HepG2 (cell line): ENCODE data around the gene MBIP. TPM values are rescaled to one million over a fixed set of nuclear protein-coding genes. Genes with fewer than 3 reads are reported as not detected.

Source experiments
- BORCS8-MEF2B ChIP-seq: sonication (generic); formaldehyde crosslinking; IDR thresholded peaks from 2 replicates; pipeline ENCODE4 v1.8.0; 2022; ENCODE audit warnings: mild to moderate bottlenecking, missing genetic modification reagents
- CENPT ChIP-seq: sonication (generic); formaldehyde crosslinking; IDR thresholded peaks from 2 replicates; pipeline ENCODE4 v1.8.0; 2022; ENCODE audit warnings: low read depth, mild to moderate bottlenecking, moderate library complexity, missing genetic modification reagents
- HNRNPK ChIP-seq: fragments of 200-400 bp; formaldehyde crosslinking; IDR thresholded peaks from 2 replicates; pipeline ENCODE4 v1.6.1; 2018; ENCODE audit warnings: low read length, low read depth, moderate library complexity, mild to moderate bottlenecking; ENCODE audit not compliant: poor library complexity, severe bottlenecking
- JUNB ChIP-seq: sonication (generic); formaldehyde crosslinking; IDR thresholded peaks from 2 replicates; pipeline ENCODE4 v1.8.0; 2022; ENCODE audit warnings: missing genetic modification reagents, mild to moderate bottlenecking, borderline replicate concordance
- KMT2A ChIP-seq: sonication (generic); formaldehyde crosslinking; IDR thresholded peaks from 2 replicates; pipeline ENCODE4 v1.4.0; 2020; ENCODE audit warnings: missing genetic modification reagents
- MEIS1 ChIP-seq: sonication (generic); formaldehyde crosslinking; IDR thresholded peaks from 2 replicates; pipeline ENCODE4 v1.9.0; 2021; ENCODE audit warnings: mild to moderate bottlenecking, missing genetic modification reagents, moderate library complexity, borderline replicate concordance
- MLLT10 ChIP-seq: sonication (generic); formaldehyde crosslinking; IDR thresholded peaks from 2 replicates; pipeline ENCODE4 v1.4.0; 2020; ENCODE audit warnings: missing genetic modification reagents
- MYC ChIP-seq: sonication (generic); formaldehyde crosslinking; IDR thresholded peaks from 2 replicates; pipeline ENCODE4 v1.9.0; 2021; ENCODE audit warnings: missing genetic modification reagents, borderline replicate concordance
- NR2C2 ChIP-seq: sonication (generic); formaldehyde crosslinking; IDR thresholded peaks from 2 replicates; pipeline ENCODE4 v1.4.0; 2020; ENCODE audit warnings: missing genetic modification reagents, mild to moderate bottlenecking, moderate library complexity, borderline replicate concordance
- PHF20 ChIP-seq: sonication (generic); formaldehyde crosslinking; IDR thresholded peaks from 2 replicates; pipeline ENCODE4 v1.5.0; 2020; ENCODE audit warnings: mild to moderate bottlenecking, missing genetic modification reagents
- REST ChIP-seq, 2 experiments: IDR thresholded peaks; 2 replicates each; pipeline ENCODE4 v1.6.1; 2011 to 2012; ENCODE audit warnings: low read length in 2 of 2, borderline replicate concordance in 1 of 2, low read depth in 1 of 2, mild to moderate bottlenecking in 1 of 2, moderate library complexity in 1 of 2
- TRIM22 ChIP-seq: fragments of 450-650 bp; IDR thresholded peaks from 2 replicates; pipeline ENCODE4 v1.6.1; 2017
- ZFP36L2 ChIP-seq: sonication (generic); formaldehyde crosslinking; IDR thresholded peaks from 2 replicates; pipeline ENCODE4 v1.4.0; 2020; ENCODE audit warnings: missing genetic modification reagents
- ZKSCAN8 ChIP-seq: IDR thresholded peaks from 2 replicates; pipeline ENCODE4 v1.6.1; 2016; ENCODE audit warnings: borderline replicate concordance, missing genetic modification reagents, missing compliant biosample characterization
- ZNF260 ChIP-seq: sonication (generic); formaldehyde crosslinking; IDR thresholded peaks from 2 replicates; pipeline ENCODE4 v1.4.0; 2020; ENCODE audit warnings: missing genetic modification reagents, low read depth, mild to moderate bottlenecking, borderline replicate concordance
- ZNF335 ChIP-seq: sonication (generic); formaldehyde crosslinking; IDR thresholded peaks from 2 replicates; pipeline ENCODE4 v1.4.0; 2020; ENCODE audit warnings: missing genetic modification reagents
- ZNF513 ChIP-seq: sonication (generic); formaldehyde crosslinking; conservative IDR thresholded peaks from 2 replicates; pipeline ENCODE4 v1.5.0; 2020; ENCODE audit warnings: missing genetic modification reagents
- ZNF75D ChIP-seq: sonication (generic); formaldehyde crosslinking; IDR thresholded peaks from 2 replicates; pipeline ENCODE4 v1.8.1; 2023; ENCODE audit warnings: missing genetic modification reagents, mild to moderate bottlenecking, borderline replicate concordance
- ZNF800 ChIP-seq: sonication (generic); formaldehyde crosslinking; IDR thresholded peaks from 2 replicates; pipeline ENCODE4 v1.4.0; 2020; ENCODE audit warnings: missing genetic modification reagents
- ZNF816 ChIP-seq: sonication (generic); formaldehyde crosslinking; IDR thresholded peaks from 2 replicates; pipeline ENCODE4 v1.8.0; 2022; ENCODE audit warnings: missing genetic modification reagents, mild to moderate bottlenecking, borderline replicate concordance
- ZSCAN30 ChIP-seq: sonication (generic); formaldehyde crosslinking; IDR thresholded peaks from 2 replicates; pipeline ENCODE4 v1.5.0; 2020; ENCODE audit warnings: mild to moderate bottlenecking, missing genetic modification reagents
- polyA plus RNA-seq, 8 experiments: library from polyadenylated mRNA; depleted of rRNA in 3 of 8; stranded (reverse) in 7 of 8; unstranded in 1 of 8; fragments of >200 nt; fragmentation: Illumina TruSeq in 4 of 8; extraction: Trizol in 4 of 8; gene quantifications; 2 replicates each; pipeline versions ENCODE4 v1.2.1 to v1.2.3, GENCODE V29; 2011 to 2016; ENCODE audit warnings: low read depth in 4 of 8, missing spikeins in 1 of 8, mixed read lengths in 1 of 8; ENCODE audit not compliant: insufficient read depth in 1 of 8
- total RNA-seq, 5 experiments: library from RNA; depleted of rRNA; stranded (reverse); fragments of >200 nt; fragmentation: Illumina TruSeq; extraction: Trizol; gene quantifications; 2 replicates each; pipeline ENCODE4 v1.2.3, GENCODE V29; 2016; ENCODE audit warnings: low read depth in 1 of 5

The MBIP gene
- total and polyA plus RNA-seq, 2 of the 13 experiments (the other 11 are each of a cell fraction or from before 2014, with no cell fraction given): 48.1 to 48.6 TPM

- peak in 1 of 2 experiments; percentile 27; a peak in 1 of 4 replicates for TF ChIP-seq REST (IDR thresholded peaks at IDR 0.05; ENCODE audit: borderline replicate concordance in 1 of 2, low read depth in 1 of 2, low read length in 2 of 2)
- TF ChIP-seq ZNF75D (CRISPR knock-in tag): no peak
- TF ChIP-seq ZKSCAN8 (CRISPR knock-in tag): peak; percentile 53; the same call in 1 of the 2 replicates
- TF ChIP-seq TRIM22: no peak
- TF ChIP-seq NR2C2 (CRISPR knock-in tag): peak; percentile 66; the same call in 1 of the 2 replicates
- no peak; the same call in 1 of the 2 replicates for TF ChIP-seq CENPT (CRISPR knock-in tag)
- TF ChIP-seq MEIS1 (CRISPR knock-in tag): peak; percentile 94; the same call in 1 of the 2 replicates
- TF ChIP-seq ZSCAN30: 0 out of 2 replicates have a peak, but pooled peaks have one; percentile 34
- TF ChIP-seq ZNF335 (CRISPR knock-in tag): peak; percentile 64; the same call in 1 of the 2 replicates
- peak; percentile 99 for TF ChIP-seq KMT2A
- peak; percentile 98 for TF ChIP-seq BORCS8-MEF2B (CRISPR knock-in tag)
- peak; percentile 92 for TF ChIP-seq PHF20 (CRISPR knock-in tag)
- no peak for TF ChIP-seq ZNF513 (CRISPR knock-in tag)
- peak; percentile 84 for TF ChIP-seq ZNF800 (CRISPR knock-in tag)
- no peak for TF ChIP-seq ZFP36L2
- no peak for TF ChIP-seq HNRNPK
- peak; percentile 78 for TF ChIP-seq MYC (CRISPR knock-in tag)
- TF ChIP-seq JUNB (CRISPR knock-in tag): peak; percentile 45; the same call in 1 of the 2 replicates
- TF ChIP-seq MLLT10 (CRISPR knock-in tag): no peak
- TF ChIP-seq ZNF816 (CRISPR knock-in tag): no peak
- no peak for TF ChIP-seq ZNF260
These were observed at the start of gene MBIP (continued) for GRCh38 chr14:36320200-36320896.
